ENCODE measurements around the gene CMIP.

The CMIP gene

DNA sequence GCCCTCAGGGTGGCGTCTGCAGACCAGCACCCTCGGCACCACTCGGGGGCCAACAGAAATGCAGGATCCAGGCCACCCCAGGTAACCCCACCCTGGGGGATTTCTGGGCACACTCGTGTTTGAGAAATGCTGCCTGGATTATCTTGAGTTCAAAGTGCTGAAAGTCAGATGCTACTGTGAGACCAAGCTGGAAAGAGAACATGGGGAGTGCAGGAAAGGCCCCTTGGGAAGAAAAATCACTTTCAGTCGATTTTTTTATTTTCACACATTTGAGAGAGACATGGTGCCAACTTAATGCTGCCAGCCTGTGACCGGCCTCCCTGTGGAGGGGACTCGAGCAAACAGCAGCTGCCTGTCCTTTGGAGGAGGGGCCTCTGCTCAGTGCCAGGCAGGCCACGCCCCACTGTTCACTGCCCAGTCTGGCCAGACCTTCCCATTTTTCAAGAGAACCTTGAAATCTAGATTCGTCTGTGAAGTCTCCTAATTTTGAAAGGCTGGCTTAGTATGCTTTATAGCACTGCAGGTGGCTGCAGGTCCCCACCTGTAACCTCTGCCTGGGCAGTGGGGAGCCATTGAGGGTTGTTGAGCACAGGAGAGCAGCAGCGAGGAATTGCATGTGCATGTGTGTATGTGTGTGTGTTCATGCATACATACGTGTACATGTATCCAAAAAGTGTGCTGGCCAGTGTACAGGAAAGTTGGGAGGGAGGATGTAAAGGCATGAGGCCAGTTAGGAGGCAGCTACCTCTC is 263.8 kb downstream of the CMIP start:
- no peak for DNase-seq (ENCODE audit: low read depth, low spot score)
- H3K4me3 ChIP-seq (ENCODE audit: low read depth, low read length): no peak overlapping the region
- in situ Hi-C loops (cut with HindIII; ENCODE audit: low sequenced_read_pairs): no loop called here
- TF ChIP-seq, protein P1, sequence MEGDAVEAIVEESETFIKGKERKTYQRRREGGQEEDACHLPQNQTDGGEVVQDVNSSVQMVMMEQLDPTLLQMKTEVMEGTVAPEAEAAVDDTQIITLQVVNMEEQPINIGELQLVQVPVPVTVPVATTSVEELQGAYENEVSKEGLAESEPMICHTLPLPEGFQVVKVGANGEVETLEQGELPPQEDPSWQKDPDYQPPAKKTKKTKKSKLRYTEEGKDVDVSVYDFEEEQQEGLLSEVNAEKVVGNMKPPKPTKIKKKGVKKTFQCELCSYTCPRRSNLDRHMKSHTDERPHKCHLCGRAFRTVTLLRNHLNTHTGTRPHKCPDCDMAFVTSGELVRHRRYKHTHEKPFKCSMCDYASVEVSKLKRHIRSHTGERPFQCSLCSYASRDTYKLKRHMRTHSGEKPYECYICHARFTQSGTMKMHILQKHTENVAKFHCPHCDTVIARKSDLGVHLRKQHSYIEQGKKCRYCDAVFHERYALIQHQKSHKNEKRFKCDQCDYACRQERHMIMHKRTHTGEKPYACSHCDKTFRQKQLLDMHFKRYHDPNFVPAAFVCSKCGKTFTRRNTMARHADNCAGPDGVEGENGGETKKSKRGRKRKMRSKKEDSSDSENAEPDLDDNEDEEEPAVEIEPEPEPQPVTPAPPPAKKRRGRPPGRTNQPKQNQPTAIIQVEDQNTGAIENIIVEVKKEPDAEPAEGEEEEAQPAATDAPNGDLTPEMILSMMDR (IDR thresholded peaks at IDR 0.05; ENCODE audit: low read depth, low read length): no peak

DNA sequence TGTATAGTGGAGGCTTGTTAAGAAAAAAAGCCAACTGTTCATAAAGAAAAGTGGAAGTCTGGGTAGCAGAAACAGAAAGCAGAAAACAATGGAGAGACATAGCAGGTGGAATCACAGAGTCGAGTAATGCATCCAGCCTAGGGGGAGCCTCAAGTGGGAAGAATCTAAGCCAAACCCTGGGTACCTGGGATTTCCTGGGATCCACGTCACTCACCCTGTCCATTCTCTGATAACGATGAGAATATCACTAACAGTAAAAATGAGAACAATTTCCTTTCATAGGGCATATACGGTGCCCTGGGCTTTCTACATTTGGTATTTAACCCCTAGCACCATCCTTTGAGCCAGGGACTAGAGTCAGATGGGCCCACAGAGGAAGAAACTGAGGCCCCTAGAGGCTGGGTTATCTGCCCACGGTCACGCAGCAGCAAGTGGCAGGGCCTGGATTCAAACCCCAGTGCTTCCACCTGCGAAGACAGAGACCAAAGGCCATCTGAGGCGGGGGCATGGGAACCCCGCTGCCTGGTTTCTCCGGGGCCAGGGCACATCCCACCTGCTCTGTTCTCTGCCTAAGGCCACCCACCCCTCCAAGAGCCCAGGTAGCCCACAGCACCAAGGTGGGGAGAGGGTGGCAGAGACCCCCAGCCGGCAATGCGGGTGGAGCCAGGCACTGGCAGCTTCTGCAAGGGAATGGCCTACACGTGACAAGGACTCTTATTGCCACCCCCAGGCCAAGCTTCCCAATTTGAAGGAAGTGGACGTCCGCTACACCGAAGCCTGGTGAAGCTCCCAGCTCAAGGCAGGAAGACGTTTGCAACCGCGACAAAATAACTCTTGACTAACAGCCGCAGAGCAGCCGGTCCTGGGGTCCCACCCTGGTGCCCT is 264.6 kb downstream of the CMIP start:
- in situ Hi-C loops (cut with HindIII; ENCODE audit: low sequenced_read_pairs): no loop called here
- TF ChIP-seq, protein P1 (IDR thresholded peaks at IDR 0.05; ENCODE audit: low read depth, low read length): no peak
- no peak for DNase-seq (ENCODE audit: low read depth, low spot score)
- no peak overlapping the region for H3K4me3 ChIP-seq (ENCODE audit: low read depth, low read length)

DNA sequence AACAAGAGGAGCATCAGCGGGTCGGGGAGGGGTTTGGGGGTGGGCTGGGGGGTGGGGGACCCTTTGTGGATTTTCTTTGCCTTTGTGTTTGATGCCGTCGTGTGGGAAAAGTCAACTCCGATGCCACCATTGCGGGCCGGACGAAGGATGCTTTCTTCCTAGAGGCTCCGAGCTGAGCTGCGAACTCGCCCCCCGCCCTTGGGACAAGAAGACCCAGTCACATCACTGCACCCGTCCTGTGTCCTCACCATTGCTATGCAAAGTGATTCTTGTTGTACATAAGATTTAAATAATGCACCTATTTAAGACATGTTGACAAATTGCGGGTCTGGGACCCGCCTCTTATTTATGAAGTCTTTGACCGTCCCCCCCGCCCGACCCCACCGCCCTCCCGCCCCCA is 265.4 kb downstream of the CMIP start:
- TF ChIP-seq, protein P1 (IDR thresholded peaks at IDR 0.05; ENCODE audit: low read depth, low read length): no peak
- in situ Hi-C loops (cut with HindIII; ENCODE audit: low sequenced_read_pairs): no loop called here
- DNase-seq (ENCODE audit: low read depth, low spot score): no peak
- H3K4me3 ChIP-seq (ENCODE audit: low read depth, low read length): no peak overlapping the region

DNA sequence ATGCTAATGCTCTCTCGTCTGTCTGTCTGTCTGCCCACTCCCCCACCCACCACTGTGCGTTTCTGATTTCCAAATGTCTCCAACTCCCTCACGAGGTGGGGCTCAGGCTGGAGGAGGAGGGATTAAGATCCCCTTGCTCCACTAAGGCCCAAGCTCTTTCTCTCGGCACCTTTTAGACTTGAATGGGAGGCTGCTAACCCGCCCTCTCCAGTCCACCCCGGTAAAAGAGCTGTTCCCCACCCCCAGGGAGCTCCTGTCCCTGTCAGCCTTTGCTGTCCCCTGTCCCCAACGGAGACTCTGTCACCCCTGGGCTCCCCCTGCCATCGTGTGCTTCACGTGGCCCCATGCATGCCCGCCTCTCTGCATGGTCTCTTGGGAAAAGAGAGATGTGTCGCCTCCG is 266.0 kb downstream of the CMIP start:
- H3K4me3 ChIP-seq (ENCODE audit: low read depth, low read length): no peak overlapping the region
- TF ChIP-seq, protein P1 (IDR thresholded peaks at IDR 0.05; ENCODE audit: low read depth, low read length): no peak
- in situ Hi-C loops (cut with HindIII; ENCODE audit: low sequenced_read_pairs): no loop called here
- no peak for DNase-seq (ENCODE audit: low read depth, low spot score)

DNA sequence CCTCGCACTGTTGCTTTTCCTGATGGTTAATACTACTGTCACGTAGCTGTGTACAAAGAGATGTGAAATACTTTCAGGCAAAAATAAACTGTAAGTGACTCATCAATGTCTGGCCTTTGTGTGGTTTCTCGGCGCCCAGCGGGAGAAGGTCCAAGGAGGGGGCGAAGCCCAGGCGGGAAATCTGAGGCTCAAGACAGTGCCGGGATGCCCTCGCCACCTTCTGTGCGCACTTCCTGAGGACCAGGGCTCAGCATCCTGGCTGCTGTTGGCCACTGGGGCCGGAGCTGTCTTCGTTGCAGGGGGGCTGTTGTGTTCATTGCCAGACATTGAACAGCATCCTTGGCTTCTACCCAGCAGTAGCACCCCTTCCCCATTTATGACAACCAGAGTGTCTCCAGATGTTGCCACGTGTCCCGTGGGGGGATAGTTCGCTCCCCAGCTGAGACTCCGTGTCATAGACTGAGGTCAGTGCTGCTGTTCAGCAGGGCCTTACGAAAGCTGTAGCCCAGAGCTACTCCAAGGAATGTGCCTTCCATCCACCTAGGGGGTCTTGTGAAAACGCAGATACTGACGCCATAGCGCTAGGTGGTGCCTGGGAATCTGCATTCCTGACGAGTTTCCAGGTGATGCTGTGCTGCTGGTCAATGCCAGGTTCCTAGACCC is 267.2 kb downstream of the CMIP start:
- peak; percentile 98 for DNase-seq (ENCODE audit: low read depth, low spot score)
- in situ Hi-C loops (cut with HindIII; ENCODE audit: low sequenced_read_pairs): no loop called here

DNA sequence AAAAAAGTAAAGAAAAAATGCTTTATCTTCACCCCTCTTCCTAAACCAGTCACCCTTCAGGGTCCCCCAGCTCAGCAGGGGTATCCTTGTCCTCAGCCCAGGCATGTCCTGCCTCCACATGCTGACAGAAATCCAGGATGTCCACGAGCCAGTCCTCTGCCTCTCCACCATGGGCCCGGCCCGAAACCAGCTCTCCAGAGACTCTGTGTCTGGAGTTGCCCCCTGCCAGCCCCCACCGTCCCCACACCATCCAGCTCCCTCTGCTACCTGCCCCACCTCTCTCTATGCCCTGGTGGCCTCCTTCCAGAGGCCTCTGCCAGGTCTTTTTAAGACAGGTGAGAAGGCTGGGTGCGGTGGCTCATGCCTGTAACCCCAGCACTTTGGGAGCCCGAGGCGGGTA is 268.1 kb downstream of the CMIP start:
- TF ChIP-seq, protein P1 (IDR thresholded peaks at IDR 0.05; ENCODE audit: low read depth, low read length): no peak
- DNase-seq (ENCODE audit: low read depth, low spot score): no peak

More for the DNA sequence above, 267.2 kb downstream of the CMIP start:
- TF ChIP-seq, protein P1 (IDR thresholded peaks at IDR 0.05; ENCODE audit: low read depth, low read length): no peak
- H3K4me3 ChIP-seq (ENCODE audit: low read depth, low read length): no peak overlapping the region

More for the DNA sequence above, 268.1 kb downstream of the CMIP start:
- H3K4me3 ChIP-seq (ENCODE audit: low read depth, low read length): no peak overlapping the region
- in situ Hi-C loops (cut with HindIII; ENCODE audit: low sequenced_read_pairs): no loop called here
